ENCODE data around the gene TNS3.

TNS3 gene

GRCh38 chr7:47310020-47310419, 271.9 kb downstream of the TNS3 start:
- Histone ChIP-seq H3K4me2 (no peak overlapping the region), H4K20me1 (ENCODE audit: insufficient read depth) (no peaks in the 10 kb centered on the region), H3K4me1 (ENCODE audit: low read depth, poor library complexity, severe bottlenecking) (no peaks in the 10 kb centered on the region), H3K27ac (no peak overlapping the region), H3K27me3 (ENCODE audit: insufficient read depth, low read depth) (no peaks in the 10 kb centered on the region), H3K36me3 (ENCODE audit: insufficient read depth) (peaks cover 3% of the 10 kb centered on the region; the same call in 1 of the 2 replicates), H3K9ac (no peak overlapping the region), H3K79me2 (ENCODE audit: insufficient read depth, low read depth) (no peaks in the 10 kb centered on the region), H3K4me3 (IDR thresholded peaks at IDR 0.05; ENCODE audit: insufficient read depth, low read depth, low read length) (no peak overlapping the region), H2AFZ (ENCODE audit: low read depth) (no peak overlapping the region)
- TF ChIP-seq CTCF (conservative IDR thresholded peaks at IDR 0.05; ENCODE audit: low read depth, low read length), result no peak

- H3K27me3 ChIP-seq (ENCODE audit: insufficient read depth, low read depth), result no peaks in the 10 kb centered on the region
- no peak for TF ChIP-seq CTCF (conservative IDR thresholded peaks at IDR 0.05; ENCODE audit: low read depth, low read length)
- H3K4me2 ChIP-seq, result no peak overlapping the region
- no peaks in the 10 kb centered on the region for H3K4me1 ChIP-seq (ENCODE audit: low read depth, poor library complexity, severe bottlenecking)
- no peaks in the 10 kb centered on the region for H3K79me2 ChIP-seq (ENCODE audit: insufficient read depth, low read depth)
- no peak overlapping the region for H3K27ac ChIP-seq
- H2AFZ ChIP-seq (ENCODE audit: low read depth), result no peak overlapping the region
- H3K4me3 ChIP-seq (IDR thresholded peaks at IDR 0.05; ENCODE audit: insufficient read depth, low read depth, low read length), result no peak overlapping the region
- peaks cover 3% of the 10 kb centered on the region; the same call in 1 of the 2 replicates for H3K36me3 ChIP-seq (ENCODE audit: insufficient read depth)
- H3K9ac ChIP-seq, result no peak overlapping the region
- H4K20me1 ChIP-seq (ENCODE audit: insufficient read depth), result no peaks in the 10 kb centered on the region
These were observed 273.1 kb downstream of the TNS3 start for GRCh38 chr7:47308808-47309207.

- Histone ChIP-seq H2AFZ (ENCODE audit: low read depth) (no peak overlapping the region), H3K27ac (no peak overlapping the region), H3K4me1 (ENCODE audit: low read depth, poor library complexity, severe bottlenecking) (no peaks in the 10 kb centered on the region), H3K79me2 (ENCODE audit: insufficient read depth, low read depth) (no peaks in the 10 kb centered on the region), H3K9ac (no peak overlapping the region), H3K4me2 (no peak overlapping the region), H3K4me3 (IDR thresholded peaks at IDR 0.05; ENCODE audit: insufficient read depth, low read depth, low read length) (no peak overlapping the region), H3K27me3 (ENCODE audit: insufficient read depth, low read depth) (no peaks in the 10 kb centered on the region), H3K36me3 (ENCODE audit: insufficient read depth) (peaks cover 6% of the 10 kb centered on the region; the same call in 1 of the 2 replicates), H4K20me1 (ENCODE audit: insufficient read depth) (no peaks in the 10 kb centered on the region)
- TF ChIP-seq CTCF (conservative IDR thresholded peaks at IDR 0.05; ENCODE audit: low read depth, low read length), result no peak
These were observed 274.6 kb downstream of the TNS3 start for GRCh38 chr7:47307311-47307710.

- Histone ChIP-seq H3K4me3 (IDR thresholded peaks at IDR 0.05; ENCODE audit: insufficient read depth, low read depth, low read length) (no peak overlapping the region), H3K27ac (no peak overlapping the region), H4K20me1 (ENCODE audit: insufficient read depth) (no peaks in the 10 kb centered on the region), H3K4me2 (no peak overlapping the region), H3K79me2 (ENCODE audit: insufficient read depth, low read depth) (no peaks in the 10 kb centered on the region), H3K27me3 (ENCODE audit: insufficient read depth, low read depth) (no peaks in the 10 kb centered on the region), H3K36me3 (ENCODE audit: insufficient read depth) (peaks cover 7% of the 10 kb centered on the region; the same call in 1 of the 2 replicates), H2AFZ (ENCODE audit: low read depth) (no peak overlapping the region), H3K4me1 (ENCODE audit: low read depth, poor library complexity, severe bottlenecking) (no peaks in the 10 kb centered on the region), H3K9ac (no peak overlapping the region)
- no peak for TF ChIP-seq CTCF (conservative IDR thresholded peaks at IDR 0.05; ENCODE audit: low read depth, low read length)
These were observed 276.9 kb downstream of the TNS3 start for GRCh38 chr7:47304727-47305719.

All from KMS-11 (cell line).